Vagina (tissue), 2 donors: ENCODE measurements around the gene GCNT4.

ENCODE experiments used
- CTCF ChIP-seq, 3 experiments: fragments of 450-650 bp in 2 of 3; fragments of 200-600 bp in 1 of 3; sonication (generic) in 1 of 3; IDR thresholded peaks; one replicate each; pipeline ENCODE4 v1.5.1; 2017 to 2019; ENCODE audit warnings: antibody characterized with exemption in 3 of 3, mild to moderate bottlenecking in 2 of 3, moderate library complexity in 2 of 3
- POLR2A ChIP-seq, 2 donors: fragments of 450-650 bp; IDR thresholded peaks; one replicate each; pipeline ENCODE4 v1.6.1; 2017; ENCODE audit warnings: antibody characterized with exemption in 2 of 2, mild to moderate bottlenecking in 2 of 2, moderate library complexity in 2 of 2

DNA sequence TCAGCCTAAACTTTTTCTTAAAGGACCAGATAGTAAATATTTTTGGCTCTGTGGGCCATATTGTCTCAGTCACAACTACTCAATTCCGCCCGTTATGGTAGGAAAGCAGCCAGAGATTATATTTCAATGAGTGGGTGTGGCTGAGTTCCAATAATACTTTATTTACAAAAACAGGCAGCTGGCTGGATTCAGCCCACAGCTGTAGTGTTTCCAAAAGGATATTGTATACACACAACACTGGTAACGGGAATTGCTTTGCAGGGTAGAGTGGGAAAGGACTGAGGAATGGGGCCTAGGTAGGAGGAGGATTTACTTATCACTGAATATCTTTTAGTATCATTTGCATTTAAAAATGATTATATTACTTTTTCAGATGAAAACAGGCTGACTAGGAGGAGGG, 21.0 kb downstream of the GCNT4 start:
- TF ChIP-seq CTCF (IDR thresholded peaks at IDR 0.05): no peak
- TF ChIP-seq POLR2A (IDR thresholded peaks at IDR 0.05): no peak
